Mammary epithelial cell (primary cell): ENCODE data around the gene PIK3CG.
"Not testable (repeated sequence)": the region's sequence is repeated elsewhere in the genome, so short reads cannot be mapped to it uniquely, and the experiment has no call there.

Source experiments
- EZH2 ChIP-seq: IDR thresholded peaks from 2 replicates; pipeline ENCODE4 v1.6.1; 2012; ENCODE audit warnings: low read length, inconsistent platforms, borderline replicate concordance
- TF ChIP-seq, protein P1 (sequence below), 2 donors: IDR thresholded peaks in 1 of 2; conservative IDR thresholded peaks in 1 of 2; 2 replicates each; pipeline ENCODE4 v1.5.1; 2011 to 2012; ENCODE audit warnings: inconsistent platforms in 2 of 2, low read length in 2 of 2, mild to moderate bottlenecking in 2 of 2, control low read depth in 1 of 2, low read depth in 1 of 2; ENCODE audit not compliant: insufficient read depth in 1 of 2; ENCODE audit errors: extremely low read depth in 1 of 2

DNA sequence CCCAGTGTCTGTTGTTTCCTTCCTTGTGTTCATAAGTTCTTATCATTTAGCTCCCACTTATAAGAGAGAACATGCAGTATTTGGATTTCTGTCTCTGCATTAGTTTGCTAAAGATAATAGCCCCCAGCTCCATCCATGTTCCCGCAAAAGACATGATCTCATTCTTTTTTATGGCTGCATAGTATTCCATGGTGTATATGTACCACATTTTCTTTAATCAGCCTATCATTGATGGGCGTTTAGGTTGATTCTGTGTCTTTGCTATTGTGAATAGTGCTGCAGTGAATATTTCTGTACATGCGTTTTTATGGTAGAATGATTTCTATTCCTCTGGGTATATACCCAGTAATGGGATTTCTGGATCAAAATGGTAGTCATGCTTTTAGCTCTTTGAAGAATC is 32.5 kb downstream of the PIK3CG start:
- TF ChIP-seq, protein P1, sequence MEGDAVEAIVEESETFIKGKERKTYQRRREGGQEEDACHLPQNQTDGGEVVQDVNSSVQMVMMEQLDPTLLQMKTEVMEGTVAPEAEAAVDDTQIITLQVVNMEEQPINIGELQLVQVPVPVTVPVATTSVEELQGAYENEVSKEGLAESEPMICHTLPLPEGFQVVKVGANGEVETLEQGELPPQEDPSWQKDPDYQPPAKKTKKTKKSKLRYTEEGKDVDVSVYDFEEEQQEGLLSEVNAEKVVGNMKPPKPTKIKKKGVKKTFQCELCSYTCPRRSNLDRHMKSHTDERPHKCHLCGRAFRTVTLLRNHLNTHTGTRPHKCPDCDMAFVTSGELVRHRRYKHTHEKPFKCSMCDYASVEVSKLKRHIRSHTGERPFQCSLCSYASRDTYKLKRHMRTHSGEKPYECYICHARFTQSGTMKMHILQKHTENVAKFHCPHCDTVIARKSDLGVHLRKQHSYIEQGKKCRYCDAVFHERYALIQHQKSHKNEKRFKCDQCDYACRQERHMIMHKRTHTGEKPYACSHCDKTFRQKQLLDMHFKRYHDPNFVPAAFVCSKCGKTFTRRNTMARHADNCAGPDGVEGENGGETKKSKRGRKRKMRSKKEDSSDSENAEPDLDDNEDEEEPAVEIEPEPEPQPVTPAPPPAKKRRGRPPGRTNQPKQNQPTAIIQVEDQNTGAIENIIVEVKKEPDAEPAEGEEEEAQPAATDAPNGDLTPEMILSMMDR (conservative IDR thresholded peaks at IDR 0.05 in 1 of 2, IDR thresholded peaks at IDR 0.05 in 1 of 2; ENCODE audit: extremely low read depth in 1 of 2, insufficient read depth in 1 of 2, low read depth in 1 of 2, low read length in 2 of 2) = not testable (repeated sequence)
- TF ChIP-seq EZH2 = not testable (repeated sequence)
